BE2C (cell line): ENCODE measurements around the gene SUPT20HL1.
"Not testable (repeated sequence)": the region's sequence is repeated elsewhere in the genome, so short reads cannot be mapped to it uniquely, and the experiment has no call there.

ENCODE experiments used
- DNase-seq: peaks from one replicate; pipeline ENCODE4 v3.0.0-alpha.2; 2020
- H3K27me3 ChIP-seq: fragments of 250-450 bp; sonication (Bioruptor Pico); 2 replicates; pipeline ENCODE4 v1.5.1; 2020; ENCODE audit warnings: mild to moderate bottlenecking
- H3K36me3 ChIP-seq: fragments of 250-450 bp; sonication (Bioruptor Pico); 2 replicates; pipeline ENCODE4 v1.5.1; 2020; ENCODE audit warnings: mild to moderate bottlenecking
- H3K4me1 ChIP-seq: fragments of 250-450 bp; sonication (Bioruptor Pico); 2 replicates; pipeline ENCODE4 v1.5.1; 2020
- H3K4me3 ChIP-seq: 2 replicates; pipeline ENCODE4 v1.5.1; 2011; ENCODE audit warnings: low read depth, low read length
- H3K9me3 ChIP-seq: fragments of 250-450 bp; sonication (Bioruptor Pico); 2 replicates; pipeline ENCODE4 v1.5.1; 2020
- CTCF ChIP-seq: IDR thresholded peaks from 2 replicates; pipeline ENCODE4 v1.5.1; 2012; ENCODE audit warnings: mild to moderate bottlenecking, low read depth, low read length

Gene SUPT20HL1

GRCh38 chrX:24350217-24350616 is 10.2 kb upstream of the SUPT20HL1 start:
- Histone ChIP-seq H3K9me3 (no peaks in the 10 kb centered on the region), H3K36me3 (no peaks in the 10 kb centered on the region), H3K27me3 (no peaks in the 10 kb centered on the region), H3K4me1 (no peaks in the 10 kb centered on the region; the same call in 1 of the 2 replicates), H3K4me3 (no peak overlapping the region)
- no peak for TF ChIP-seq CTCF
- DNase-seq, result no peak

- TF ChIP-seq CTCF, result no peak
- Histone ChIP-seq H3K4me1 (no peaks in the 10 kb centered on the region), H3K4me3 (no peak overlapping the region), H3K27me3 (no peaks in the 10 kb centered on the region), H3K9me3 (no peaks in the 10 kb centered on the region), H3K36me3 (no peaks in the 10 kb centered on the region)
- DNase-seq, result no peak
These were observed 5.3 kb upstream of the SUPT20HL1 start for GRCh38 chrX:24355095-24355494.

DNA sequence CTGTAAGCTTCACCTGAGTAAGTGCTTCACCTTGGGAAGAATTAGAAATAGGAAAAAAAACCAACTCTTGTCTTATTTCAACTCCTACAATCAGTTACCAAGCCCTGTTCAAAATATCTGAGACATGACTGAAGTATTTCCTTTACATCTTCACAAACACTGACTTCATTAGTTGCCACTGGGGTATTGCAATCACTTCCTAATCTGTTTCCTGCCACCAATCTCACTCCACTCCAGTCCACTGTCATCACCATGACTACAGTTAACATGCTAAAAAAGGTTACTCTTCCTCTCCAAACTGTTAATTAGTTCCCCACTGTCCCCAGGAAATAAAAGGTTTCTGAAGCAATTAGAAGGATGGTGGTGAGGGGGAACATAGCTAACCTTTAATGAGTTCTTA is 3.3 kb upstream of the SUPT20HL1 start:
- H3K4me1 ChIP-seq, result no peaks in the 10 kb centered on the region
- no peak for DNase-seq
- no peak overlapping the region for H3K4me3 ChIP-seq
- no peak for TF ChIP-seq CTCF
- no peaks in the 10 kb centered on the region for H3K27me3 ChIP-seq
- H3K9me3 ChIP-seq, result no peaks in the 10 kb centered on the region
- no peaks in the 10 kb centered on the region for H3K36me3 ChIP-seq

- DNase-seq, H3K4me1 ChIP-seq, H3K4me3 ChIP-seq, H3K9me3 ChIP-seq, H3K36me3 ChIP-seq, H3K27me3 ChIP-seq: not testable (repeated sequence)
These were observed 1.8 kb downstream of the SUPT20HL1 start for GRCh38 chrX:24362089-24362745.

DNA sequence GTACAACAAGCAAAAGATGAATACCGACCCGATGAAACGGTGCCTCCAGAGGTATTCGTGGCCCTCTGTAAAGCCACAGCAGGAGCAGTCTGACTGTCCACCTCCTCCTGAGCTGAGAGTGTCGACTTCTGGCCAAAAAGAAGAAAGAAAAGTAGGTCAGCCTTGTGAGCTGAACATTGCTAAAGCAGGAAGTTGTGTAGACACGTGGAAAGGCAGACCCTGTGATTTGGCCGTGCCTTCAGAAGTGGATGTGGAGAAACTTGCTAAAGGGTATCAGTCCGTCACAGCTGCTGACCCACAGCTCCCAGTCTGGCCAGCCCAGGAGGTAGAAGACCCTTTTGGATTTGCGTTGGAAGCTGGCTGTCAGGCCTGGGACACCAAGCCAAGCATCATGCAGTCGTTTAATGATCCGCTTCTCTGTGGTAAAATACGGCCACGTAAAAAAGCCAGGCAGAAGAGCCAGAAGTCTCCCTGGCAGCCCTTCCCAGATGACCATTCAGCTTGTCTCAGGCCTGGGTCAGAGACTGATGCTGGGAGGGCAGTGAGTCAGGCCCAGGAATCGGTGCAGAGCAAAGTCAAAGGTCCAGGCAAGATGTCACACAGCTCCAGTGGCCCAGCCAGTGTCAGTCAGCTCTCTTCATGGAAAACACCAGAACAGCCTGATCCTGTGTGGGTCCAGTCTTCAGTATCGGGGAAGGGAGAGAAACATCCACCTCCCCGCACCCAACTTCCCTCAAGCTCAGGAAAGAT is 3.2 kb downstream of the SUPT20HL1 start:
- not testable (repeated sequence) for H3K9me3 ChIP-seq, H3K27me3 ChIP-seq, H3K4me3 ChIP-seq, H3K36me3 ChIP-seq, H3K4me1 ChIP-seq, DNase-seq

- no peak for TF ChIP-seq CTCF
- no peaks in the 10 kb centered on the region for H3K36me3 ChIP-seq
- H3K4me3 ChIP-seq, result no peak overlapping the region
- no peaks in the 10 kb centered on the region for H3K4me1 ChIP-seq
- no peak for DNase-seq
- no peaks in the 10 kb centered on the region for H3K9me3 ChIP-seq
- H3K27me3 ChIP-seq, result no peaks in the 10 kb centered on the region
These were observed 3.9 kb downstream of the SUPT20HL1 start for GRCh38 chrX:24364326-24364725.

DNA sequence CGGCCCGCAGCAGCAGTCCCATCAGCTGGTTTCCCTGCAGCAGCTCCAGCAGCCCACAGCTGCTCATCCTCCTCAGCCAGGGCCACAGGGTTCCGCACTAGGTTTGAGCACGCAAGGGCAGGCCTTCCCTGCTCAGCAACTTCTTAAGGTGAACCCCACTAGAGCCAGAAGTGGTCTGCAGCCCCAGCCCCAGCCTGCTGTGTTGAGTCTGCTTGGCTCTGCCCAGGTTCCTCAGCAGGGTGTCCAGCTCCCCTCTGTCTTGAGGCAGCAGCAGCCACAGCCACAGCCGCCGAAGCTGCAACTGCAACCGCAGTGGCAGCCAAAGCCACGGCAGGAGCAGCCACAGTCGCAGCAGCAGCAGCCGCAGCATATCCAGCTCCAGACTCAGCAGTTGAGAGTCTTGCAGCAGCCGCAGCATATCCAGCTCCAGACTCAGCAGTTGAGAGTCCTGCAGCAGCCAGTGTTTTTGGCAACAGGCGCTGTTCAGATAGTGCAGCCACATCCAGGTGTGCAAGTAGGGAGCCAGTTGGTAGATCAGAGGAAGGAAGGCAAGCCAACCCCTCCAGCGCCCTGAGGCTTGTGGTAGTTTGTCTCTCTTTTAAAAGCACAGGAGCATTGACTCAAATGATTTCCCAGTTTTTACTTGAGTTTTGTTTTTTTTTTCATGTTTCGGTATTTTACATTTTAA is 4.6 kb downstream of the SUPT20HL1 start:
- Histone ChIP-seq H3K27me3 (no peaks in the 10 kb centered on the region), H3K4me1 (no peaks in the 10 kb centered on the region), H3K36me3 (no peaks in the 10 kb centered on the region), H3K9me3 (no peaks in the 10 kb centered on the region), H3K4me3 (no peak overlapping the region)
- no peak for DNase-seq
- no peak for TF ChIP-seq CTCF

- not testable (repeated sequence) for H3K36me3 ChIP-seq, H3K9me3 ChIP-seq
These were observed 6.4 kb downstream of the SUPT20HL1 start for GRCh38 chrX:24366762-24367400.

More at GRCh38 chrX:24366762-24367400, 6.4 kb downstream of the SUPT20HL1 start:
- H3K4me3 ChIP-seq, H3K4me1 ChIP-seq, H3K27me3 ChIP-seq, DNase-seq: not testable (repeated sequence)
